NCI-H82 treated with DMSO at 0.1 percent for 48 hours (cell line): ENCODE data around the gene TRAF3.

Experiments used
- DNase-seq: peaks from one replicate; lab custom pipeline; 2025; ENCODE audit not compliant: unreplicated experiment; lab: John Stamatoyannopoulos, UW

Gene TRAF3

DNA sequence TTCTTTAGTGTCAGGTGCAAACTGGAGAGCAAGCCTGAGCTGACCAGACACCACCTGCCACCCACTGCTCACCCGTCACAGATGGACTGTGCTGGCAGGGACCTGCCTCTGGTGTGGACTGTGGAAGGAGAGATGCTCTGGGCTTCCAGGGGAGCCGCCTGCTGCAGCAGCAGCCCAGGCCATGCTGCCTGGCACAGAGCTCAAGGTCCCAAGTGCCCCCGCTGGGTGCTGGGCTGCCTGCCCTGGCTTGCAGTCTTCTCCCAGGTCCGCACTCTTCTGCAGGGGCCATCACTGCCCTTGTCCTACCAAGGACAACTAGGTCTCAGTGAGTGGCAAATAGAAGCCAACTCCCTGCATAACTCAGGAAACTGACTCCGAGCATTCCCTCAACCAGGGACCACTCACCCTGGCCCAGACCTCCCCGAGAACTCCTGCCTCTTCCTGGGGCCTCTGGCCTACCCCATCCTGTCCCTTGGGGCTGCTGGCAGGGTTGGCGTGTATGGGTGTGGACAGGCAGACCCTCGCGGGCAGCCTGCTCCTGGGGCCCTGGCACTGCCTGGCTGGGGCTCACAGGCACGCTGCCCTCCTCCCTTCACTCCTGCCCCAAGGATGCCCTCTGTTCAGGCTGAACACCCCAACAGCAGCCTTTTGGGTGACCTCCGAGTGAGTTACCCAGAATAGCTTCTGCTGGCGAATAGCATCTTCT, 154.5 kb downstream of the TRAF3 start:
- no peak for DNase-seq

DNA sequence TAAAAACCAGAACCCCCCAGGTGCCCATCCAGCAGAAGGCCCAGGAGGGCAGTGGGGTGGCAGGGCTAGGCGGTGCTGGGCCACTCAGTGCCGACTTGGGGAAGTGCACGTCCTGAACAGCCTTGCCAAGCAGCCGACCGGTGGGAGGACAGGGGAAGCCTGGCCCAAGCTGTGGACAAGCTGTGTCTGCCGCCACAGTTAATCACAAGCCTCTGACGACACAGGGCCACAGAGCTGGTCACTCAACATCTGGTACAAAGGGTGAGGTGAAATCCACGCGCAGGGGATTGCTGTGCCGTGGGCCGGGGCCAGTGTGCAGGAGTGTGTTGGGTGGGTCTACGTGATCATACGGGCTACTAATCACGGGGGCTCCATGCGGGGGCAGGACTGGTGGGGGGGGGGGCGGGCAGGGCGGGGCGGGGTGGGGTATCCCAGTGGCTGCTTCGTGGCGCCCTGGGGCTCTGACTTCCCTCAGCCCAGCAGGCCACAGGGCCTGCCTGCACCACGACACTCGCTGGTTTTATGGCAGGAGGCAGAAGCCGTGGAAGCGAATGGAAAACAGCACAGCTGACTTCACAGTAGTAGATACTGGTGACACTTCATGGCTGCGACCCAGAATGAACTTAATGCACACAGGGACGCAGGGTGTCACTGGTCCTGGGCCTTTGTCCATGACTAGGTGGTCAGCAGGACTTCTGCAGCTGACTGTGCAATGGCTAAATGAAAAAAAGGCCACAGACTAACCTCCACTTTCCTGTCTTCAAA, 155.4 kb downstream of the TRAF3 start:
- no peak for DNase-seq

DNA sequence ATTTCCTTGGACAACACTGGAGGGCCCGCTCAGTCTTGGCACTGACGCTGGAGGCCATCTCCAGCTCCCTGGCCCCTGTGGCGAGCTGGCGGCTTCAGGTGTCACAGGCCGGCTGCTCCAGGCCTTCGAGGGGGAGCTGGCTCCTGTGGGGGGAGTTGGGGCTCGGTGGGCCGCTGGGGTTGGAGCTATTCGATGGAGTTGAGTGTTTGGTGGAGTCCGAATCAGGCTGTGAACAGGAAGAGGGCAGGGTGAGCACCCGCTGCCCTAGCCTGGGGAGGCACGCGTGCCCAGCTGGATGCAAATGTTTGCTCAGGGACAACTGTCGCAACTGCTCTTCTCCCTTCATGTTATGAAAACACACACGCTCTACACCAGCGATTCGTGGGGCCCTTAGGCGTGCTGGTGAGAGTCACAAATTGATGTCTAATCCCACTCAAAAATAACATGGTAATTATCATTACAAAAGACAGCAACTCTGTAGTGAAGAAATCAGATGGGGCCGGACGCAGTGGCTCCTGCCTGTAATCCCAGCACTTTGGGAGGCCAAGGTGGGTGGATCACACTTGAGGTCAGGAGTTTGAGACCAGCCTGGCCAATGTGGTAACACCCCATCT, 156.5 kb downstream of the TRAF3 start:
- DNase-seq = no peak

DNA sequence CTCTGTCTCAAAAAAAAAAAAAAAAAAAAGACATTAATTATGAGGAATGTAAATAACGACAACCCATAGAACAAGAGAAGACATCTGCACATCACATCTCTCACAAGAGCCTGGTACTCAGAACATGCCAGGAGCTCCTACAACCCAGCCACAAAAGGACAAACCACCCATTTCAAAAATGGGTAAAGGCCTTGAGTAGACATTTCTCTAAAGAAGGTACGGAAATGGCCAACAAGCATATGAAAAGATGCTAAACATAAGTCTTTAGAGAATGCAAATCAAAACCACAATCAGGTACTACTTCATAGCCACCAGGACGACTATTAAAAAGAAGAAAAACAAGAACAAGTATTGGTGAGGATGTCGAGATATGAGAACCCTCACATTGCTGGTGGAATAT, 158.5 kb downstream of the TRAF3 start:
- no peak for DNase-seq

DNA sequence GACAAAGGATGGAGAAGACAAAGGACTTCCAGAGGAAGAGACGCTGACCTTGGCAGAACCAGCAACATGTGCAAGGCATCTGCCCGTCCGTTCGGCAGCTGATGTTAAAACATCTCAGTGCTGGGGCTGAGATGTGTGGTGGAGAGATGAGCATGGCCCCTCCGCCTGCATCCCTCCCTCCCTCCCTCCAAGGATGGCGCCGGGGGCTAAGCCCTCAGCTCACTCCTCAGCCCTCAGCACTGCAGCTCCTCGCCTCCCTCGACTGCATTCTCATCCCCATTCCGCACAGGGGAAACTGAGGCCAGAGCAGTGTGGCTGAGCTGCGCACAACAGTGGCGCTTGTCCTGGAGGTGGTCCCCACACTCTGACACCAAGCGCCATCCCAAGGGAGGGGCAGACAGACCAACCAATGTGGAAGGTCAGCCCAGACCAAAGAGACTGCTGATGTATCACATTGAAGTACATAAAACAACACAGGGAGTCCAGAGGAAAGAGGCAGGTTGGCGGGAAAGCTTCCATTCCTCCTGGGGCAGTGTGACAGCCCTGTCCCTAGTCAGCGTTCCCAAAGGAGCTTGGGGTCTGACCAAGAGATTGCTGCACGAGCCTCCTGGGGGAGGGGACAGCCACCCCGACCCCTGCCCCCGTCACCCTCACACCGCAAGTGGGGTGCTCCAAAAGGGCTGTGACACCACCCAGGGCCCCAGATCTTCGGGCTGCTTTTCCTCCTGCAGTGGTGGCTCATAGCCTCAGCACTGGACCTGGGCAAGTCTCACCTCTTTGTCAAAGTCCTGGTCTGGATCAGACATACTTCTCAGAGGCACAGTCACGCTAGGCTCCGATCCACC, 160.3 kb downstream of the TRAF3 start:
- no peak for DNase-seq

DNA sequence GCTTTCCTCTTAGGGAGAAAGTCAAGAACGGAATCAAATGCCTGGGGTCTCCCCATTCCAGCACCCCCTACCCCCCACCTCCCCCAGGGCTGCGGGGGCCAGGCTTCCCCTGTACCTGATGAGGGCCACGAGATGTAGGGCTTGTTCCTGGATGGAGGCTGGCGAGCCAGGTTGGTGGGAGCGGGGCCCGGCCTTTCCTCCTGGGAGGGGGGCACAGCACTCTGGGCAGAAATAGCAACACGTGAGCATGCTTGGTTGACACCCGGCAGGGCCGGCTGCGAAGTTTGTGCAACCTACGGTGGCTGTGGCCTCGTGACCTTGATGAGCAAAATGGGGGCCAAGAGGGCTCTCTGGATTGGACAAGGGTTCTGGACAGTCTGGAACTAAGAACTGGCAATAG, 160.9 kb downstream of the TRAF3 start:
- no peak for DNase-seq

DNA sequence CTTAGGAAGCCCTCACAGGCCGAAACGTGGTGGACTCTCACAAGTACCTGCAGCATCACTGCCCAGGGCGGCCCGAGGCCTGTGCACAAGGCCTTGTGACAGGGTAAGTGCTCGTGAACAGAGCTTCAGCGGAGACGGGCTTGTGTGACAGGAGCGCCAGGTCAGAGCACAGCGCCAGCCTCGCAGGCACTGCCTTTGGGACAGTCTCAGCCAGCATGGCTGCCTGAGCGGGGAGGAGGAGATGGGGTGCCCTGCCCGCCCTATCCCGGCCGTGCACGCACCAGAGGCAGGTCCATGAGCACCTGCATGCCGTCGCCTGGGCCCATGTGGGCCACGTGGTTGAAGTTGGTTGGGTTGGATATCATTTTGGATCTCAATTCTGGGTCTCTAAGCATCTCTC, 162.1 kb downstream of the TRAF3 start:
- no peak for DNase-seq

DNA sequence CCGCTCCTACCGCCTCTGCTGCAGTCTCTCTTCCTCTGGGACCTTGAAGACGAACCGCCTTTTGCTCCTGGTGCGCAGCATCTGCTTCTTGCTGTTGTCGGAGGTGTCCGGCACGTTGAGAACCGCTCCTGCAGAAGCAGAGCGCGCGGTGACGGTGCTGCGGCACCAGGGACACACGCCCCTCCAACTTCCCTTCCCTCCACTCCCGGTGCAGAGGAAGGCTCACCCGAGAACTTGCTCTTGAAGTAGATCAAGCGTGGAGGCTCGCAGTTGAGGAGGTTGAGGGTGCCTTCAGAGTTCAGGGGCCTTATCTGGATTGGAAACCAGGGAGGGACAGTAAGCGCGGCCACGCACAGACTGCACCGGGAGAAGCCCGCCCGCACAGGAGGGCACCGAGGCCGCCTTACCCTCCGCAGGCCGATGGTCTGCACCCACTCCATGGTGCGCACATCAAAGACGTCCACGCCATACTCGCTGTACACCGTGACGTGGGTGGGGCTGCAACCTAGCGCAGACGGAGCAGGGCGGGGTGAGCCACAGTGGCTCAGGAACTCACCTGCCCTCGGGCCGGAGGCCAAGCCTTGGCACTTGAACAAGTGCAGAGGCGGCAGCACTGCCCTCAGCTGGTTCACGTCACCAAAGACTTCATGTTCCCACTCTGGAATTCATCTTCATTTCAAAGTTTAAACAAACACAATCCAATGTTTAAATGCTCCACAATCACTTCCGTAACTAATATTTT, 162.7 kb downstream of the TRAF3 start:
- no peak for DNase-seq

DNA sequence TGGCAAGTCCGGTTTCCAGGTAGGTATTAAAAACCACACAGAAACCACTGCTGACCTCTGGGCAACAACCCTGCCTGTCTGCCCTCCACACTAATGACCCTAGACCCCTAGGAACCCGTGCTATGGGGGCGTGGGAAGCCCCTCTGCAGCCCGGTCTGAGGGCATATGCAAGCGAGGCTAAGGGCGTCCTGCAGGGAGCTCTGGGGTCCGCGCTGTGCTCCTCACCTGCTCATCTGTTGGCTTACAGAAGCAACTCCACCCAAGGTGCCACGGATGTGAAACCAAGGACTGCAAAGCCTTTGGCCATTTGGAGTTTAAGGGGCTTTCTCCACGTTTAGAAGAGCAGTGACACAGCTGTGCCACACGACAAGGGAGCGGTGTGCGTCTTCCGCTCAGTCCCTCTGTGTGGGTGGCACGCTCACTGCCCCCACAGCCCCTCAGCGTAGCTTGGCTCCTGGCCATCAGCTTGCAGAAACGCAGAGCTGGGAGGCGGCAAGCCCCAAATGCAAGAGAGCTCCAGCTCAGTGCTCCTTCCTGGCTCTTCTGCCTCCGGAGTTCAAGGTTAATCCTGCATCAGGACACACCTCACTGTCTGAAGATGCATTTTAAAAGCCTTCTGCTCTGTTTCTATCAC, 163.6 kb downstream of the TRAF3 start:
- DNase-seq = no peak

DNA sequence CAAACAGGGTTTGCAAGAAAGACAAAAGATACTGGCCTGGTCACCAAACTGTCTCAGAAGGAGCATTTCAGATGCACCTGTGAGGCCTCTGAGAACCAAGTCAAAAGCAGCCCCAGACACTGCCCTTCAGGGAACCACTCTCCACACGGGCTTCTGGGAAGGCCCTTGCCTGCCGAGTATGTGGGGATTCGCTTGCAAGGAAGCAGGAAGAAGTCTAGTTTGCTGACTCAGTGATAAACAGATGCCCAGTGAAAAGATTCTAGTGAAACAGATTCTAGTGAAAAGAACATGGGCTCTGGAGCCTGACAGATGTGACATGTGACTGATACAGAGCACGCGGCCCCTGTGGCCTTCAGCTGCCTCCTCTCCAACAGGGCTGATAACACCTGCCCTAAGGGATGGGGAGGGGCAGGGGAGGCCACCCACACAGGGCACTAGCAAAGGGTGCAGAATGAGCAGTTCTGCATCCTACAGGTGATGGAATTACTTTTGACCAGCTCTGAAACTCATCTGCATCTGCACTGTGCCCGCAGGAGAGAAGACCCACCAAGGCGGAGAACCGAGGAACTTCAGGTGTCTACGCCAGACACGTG, 164.3 kb downstream of the TRAF3 start:
- DNase-seq = no peak

DNA sequence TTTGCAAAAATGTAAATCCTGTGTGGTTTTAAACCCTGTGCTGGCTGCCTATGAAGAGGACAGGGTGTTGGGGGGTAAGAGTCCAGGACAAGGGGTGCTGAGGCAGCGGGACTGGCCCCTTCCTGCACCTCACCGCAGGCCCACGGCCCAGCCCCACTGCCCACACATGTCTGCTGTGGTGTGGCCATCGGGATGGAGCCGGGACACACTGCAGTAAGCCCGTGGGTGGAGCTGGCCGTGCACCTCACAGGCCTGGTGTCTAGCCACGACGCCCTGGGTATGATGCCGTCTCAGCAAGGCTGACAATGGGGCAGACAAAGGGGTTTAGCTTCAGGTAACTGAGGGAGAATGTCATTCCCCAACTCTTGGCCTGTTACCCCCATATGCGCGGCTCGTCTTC, 164.8 kb downstream of the TRAF3 start:
- DNase-seq = no peak

DNA sequence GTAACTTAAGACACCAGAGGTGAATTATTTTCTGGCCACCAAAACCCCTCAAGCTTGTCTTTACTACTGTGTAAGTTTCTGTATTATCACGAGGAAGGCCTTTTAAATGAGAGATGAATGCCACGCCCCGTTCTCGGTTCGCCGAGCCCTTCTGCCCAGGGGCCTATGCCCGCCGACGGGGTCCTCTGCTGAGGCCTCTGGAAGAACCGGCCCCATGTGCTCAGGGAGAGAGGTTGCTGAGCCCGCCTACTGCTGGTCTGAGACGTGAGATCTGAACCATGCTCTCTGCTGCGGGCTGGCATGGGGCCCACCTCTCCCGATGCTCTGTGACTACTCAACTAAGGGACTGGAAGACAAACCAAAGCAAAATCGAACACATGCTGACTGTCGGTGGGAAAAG, 166.2 kb downstream of the TRAF3 start:
- DNase-seq = no peak

DNA sequence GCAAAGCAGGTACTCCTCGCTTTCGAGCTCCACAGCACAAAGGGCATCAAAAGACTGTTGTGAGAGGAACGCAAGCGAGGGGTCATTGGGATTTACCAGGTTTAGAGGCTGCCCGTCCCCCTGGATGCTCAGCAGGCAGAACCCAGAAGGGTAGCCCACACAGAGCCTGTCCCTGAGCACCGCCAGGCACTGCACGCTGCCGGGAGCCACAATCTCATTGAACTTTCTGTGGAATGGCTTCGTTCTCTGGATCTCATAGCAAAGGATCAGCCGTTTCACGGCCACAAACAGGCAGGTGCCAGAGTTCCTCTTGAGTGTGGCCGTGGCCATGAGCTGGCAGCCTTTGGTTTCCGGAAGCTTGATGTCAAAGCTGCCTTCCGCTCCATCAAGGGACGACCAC, 166.7 kb downstream of the TRAF3 start:
- no peak for DNase-seq

DNA sequence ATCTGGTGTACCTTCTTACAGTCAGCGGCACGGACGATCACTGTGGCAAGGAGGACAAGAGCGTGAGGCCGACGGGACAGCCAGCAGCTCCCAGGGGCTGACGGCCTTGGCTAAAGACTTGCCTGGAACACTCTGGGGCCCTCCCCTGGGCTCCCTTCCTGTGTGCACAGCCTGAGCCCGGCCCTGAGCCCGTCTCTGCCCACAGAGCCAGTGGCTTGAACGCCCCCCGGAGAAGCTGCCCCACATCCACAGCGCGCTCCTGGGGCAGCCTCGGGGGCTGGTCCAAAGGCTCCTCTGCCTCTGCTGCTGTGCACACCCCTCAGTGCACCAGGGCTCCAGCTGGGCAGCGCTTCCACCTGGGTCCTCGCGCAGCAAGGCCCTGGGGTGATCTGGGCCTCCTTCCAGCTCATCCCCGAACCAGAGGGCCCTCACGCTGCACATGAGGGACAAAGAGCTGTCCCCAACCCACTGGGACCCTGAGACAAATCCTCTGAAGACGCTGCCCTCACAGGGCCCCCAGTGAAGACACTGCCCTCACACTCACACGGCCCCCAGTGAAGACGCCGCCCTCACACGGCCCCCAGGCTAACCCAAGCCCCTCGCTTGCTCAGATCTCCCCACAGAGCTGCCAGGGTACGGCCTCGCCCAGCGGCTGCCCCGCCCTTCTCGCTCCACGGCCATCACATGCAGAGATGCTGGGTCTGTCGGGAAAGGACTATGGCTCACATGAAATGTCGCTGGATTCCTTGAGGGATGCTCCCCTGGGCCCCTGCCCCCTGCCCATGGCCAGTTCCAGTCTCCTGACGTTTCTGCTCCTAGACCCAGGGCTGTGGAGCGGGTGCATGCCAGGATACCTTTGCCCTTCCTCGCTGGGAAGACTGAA, 167.4 kb downstream of the TRAF3 start:
- no peak for DNase-seq

DNA sequence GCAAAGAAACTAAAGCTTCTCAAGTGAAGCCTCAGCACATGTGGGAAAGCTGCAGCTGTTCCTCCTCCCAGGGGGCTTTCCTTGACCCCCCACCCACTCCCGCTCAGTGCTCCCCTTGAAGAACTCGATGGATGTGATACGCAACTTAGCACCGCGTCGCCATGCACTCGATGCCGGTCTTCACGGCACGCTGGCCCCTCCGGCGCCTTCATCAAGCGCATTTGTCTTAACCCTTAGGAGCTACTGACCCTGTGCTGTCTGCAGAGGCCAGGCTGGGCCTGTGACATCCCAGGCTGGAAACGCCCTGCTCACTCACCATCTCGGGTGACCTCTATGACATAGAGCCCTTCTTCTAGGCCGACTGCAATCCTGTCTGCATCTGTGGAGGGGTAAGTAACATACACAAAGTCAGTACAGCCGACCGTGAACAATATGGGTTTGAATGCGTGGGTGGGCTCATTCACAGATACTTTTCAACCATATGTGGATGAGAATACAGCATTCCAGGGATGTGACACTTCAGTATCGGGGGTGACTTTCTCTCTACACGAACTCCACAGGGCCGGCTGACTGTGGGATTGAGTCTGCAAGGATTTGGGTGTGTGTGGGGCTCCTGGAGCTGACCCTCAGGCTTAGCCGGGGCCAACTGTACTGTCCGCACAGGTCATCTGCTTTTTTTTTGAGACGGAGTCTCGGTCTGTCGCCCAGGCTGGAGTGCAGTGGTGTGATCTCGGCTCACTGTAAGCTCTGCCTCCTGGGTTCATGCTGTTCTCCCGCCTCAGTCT, 168.3 kb downstream of the TRAF3 start:
- DNase-seq = no peak

DNA sequence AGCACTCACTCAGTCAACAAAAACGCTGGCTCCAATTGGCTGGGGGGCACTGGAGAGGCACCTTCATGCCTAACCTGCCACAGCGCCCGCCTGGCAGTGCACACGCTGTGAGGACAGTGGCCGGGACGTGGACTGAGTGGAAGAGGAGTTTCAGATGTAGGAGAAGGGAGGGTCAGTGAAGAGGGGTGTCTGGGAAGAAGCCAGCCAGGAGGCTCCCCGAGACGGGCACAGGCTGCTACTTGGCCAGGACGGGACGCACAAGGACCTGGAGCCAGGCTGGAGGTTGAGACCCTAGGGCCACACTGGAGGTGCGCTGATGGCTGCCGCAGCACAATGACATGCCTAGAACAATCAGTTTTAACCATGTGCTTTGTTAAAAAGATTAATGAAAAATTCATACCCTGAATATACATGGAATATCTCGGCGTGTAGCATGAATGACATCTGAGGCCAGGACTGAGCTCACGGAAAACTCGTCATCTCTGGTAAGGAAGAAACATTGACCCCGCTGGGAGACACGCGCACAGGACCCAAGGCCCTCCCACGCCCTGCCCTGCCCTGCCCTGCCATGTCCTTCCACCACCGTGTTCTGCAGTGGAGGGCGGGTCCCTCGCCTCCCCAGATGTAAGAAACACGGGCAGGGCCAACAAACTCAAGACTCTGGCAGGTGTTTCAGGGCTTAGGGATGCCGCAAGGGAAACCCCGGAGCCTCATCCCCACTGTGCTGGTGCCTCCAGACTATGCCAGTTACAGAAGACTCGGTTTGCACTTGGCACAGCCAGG, 170.3 kb downstream of the TRAF3 start:
- no peak for DNase-seq

DNA sequence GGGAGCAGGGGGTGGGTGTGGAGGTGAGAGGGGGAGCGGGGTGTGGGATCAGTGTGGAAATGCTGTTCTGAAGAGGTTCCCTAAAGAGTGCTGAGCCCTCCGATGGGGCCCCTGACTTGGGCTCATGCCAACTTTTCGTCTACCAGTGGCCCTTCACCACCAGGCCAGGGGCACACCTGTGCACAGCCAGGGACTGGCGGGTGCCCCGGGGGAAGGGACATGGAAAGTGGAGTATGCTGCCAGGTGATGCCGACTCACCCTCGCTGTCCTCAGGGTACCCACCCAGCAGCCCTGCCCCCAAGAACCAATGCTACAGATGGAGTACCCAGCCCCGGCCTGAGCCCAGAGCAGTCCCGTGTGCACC, 171.4 kb downstream of the TRAF3 start:
- DNase-seq = no peak
